ENCODE results near the gene SYAP1.
"Not testable (repeated sequence)": the region's sequence is repeated elsewhere in the genome, so short reads cannot be mapped to it uniquely, and the experiment has no call there.

Gene SYAP1

DNA sequence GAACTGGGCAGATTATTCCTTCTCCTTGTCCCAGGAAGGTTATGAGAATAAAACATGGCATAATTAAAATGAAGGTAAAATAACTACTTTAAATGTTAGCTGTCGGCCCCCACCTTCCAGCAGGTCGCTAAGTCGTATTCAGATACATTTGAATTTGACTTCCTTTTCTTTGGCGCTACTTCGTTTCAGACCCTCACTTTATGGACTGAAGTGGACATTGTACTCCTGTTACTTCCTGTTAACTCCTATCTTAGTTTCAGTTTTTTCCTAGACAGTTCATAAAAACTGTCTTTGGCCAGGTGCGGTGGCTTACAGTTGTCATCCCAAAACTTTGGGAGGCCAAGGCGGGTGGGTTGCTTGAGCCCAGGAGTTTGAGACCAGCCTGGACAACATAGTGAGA is 5.7 kb downstream of the SYAP1 start:
- peaks cover 9% of the 10 kb centered on the region for H3K4me1 ChIP-seq (ENCODE audit: control insufficient read depth, insufficient read depth, low read length)
- H3K9me3 ChIP-seq (ENCODE audit: control insufficient read depth in 2 of 2, low read length in 2 of 2): no peaks in the 10 kb centered on the region
- no peak overlapping the region for H3K9ac ChIP-seq (ENCODE audit: low read length in 2 of 2)
- no peaks in the 10 kb centered on the region for H3K27me3 ChIP-seq (ENCODE audit: control insufficient read depth in 1 of 2, insufficient read depth in 2 of 2, low read length in 2 of 2)
- H3K36me3 ChIP-seq (ENCODE audit: control insufficient read depth in 2 of 2, insufficient read depth in 2 of 2, low read length in 2 of 2): no peaks in the 10 kb centered on the region
- no peak overlapping the region for H3K4me3 ChIP-seq (ENCODE audit: low read length in 2 of 2)
- H3K27ac ChIP-seq (ENCODE audit: low read length): no peak overlapping the region

DNA sequence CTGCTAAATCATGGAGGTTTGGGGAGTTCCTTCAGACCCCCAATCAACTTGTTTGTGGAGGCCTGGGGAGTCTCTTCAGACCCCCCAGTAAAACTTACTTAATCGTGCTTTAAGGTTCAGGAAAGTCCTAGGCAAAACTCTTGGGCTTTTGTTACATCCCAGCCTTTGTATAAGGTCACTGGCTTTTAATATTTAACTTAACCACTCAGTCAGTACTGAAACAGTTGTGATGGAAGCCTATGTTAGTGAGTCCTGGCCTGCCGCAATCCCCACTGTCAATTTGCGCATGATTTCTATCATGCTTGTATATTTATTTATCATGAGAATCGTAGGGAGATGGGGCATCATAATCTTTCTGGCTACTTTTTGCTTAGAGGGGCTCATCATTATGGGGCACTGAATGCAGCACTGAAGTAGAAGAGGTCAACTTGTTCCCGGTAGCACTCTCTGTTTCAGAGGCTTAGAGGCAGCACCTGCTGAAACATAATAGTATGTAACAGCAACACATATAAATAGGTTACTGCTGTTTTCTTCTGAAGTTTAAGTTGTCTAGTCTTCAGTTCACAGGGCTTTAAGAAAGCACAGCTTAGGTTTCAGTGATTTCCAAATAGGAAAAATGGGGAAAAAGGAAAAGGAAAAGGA is 7.1 kb downstream of the SYAP1 start:
- H3K36me3 ChIP-seq (ENCODE audit: control insufficient read depth in 2 of 2, insufficient read depth in 2 of 2, low read length in 2 of 2); H3K27me3 ChIP-seq (ENCODE audit: control insufficient read depth in 1 of 2, insufficient read depth in 2 of 2, low read length in 2 of 2); H3K9me3 ChIP-seq (ENCODE audit: control insufficient read depth in 2 of 2, low read length in 2 of 2); H3K27ac ChIP-seq (ENCODE audit: low read length); H3K9ac ChIP-seq (ENCODE audit: low read length in 2 of 2); H3K4me1 ChIP-seq (ENCODE audit: control insufficient read depth, insufficient read depth, low read length); H3K4me3 ChIP-seq (ENCODE audit: low read length in 2 of 2): not testable (repeated sequence)

DNA sequence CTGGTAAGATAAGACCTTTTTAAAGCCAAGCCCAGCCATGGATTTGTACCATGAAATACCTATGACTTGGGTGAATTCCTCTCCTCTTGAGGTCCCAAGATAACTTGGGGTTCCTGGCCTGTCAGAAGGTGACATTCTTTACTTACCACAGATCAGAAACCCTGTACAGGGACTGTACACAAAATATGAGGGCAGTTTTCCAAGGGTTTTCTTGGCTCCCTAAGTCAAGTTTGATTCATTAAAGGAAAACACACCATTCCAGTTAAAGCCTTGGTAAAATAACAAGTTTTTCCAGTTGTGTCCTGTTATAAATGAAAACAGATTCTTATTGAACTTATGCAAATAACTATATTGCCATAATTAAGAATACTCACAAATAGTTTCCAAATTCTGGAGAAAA is 8.2 kb downstream of the SYAP1 start:
- Histone ChIP-seq H3K4me3 (ENCODE audit: low read length in 2 of 2) (no peak overlapping the region), H3K36me3 (ENCODE audit: control insufficient read depth in 2 of 2, insufficient read depth in 2 of 2, low read length in 2 of 2) (no peaks in the 10 kb centered on the region), H3K27me3 (ENCODE audit: control insufficient read depth in 1 of 2, insufficient read depth in 2 of 2, low read length in 2 of 2) (no peaks in the 10 kb centered on the region), H3K4me1 (ENCODE audit: control insufficient read depth, insufficient read depth, low read length) (peaks cover under 1% of the 10 kb centered on the region), H3K9me3 (ENCODE audit: control insufficient read depth in 2 of 2, low read length in 2 of 2) (no peaks in the 10 kb centered on the region), H3K9ac (ENCODE audit: low read length in 2 of 2) (no peak overlapping the region), H3K27ac (ENCODE audit: low read length) (no peak overlapping the region)

DNA sequence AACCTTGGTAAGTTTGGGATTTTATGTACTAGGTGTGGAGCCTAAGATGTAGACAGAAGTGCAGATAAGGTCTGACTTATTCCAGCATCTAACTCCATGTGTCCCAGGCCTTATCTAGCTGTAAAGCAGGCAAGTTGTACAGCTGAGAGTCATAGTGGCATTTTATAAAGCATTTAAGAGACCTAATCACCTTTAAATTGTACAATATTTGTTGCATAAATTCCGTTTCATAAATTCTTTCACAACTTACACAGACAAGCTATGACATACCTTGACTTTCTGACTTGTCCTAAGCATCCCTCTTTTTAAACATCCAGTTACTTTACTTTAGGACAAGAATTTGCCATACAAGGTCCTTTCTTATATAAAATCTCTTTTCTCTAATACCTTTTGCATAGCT is 11.0 kb downstream of the SYAP1 start:
- Histone ChIP-seq H3K9ac (ENCODE audit: low read length in 2 of 2) (no peak overlapping the region), H3K4me1 (ENCODE audit: control insufficient read depth, insufficient read depth, low read length) (no peaks in the 10 kb centered on the region), H3K27ac (ENCODE audit: low read length) (no peak overlapping the region), H3K4me3 (ENCODE audit: low read length in 2 of 2) (no peak overlapping the region), H3K9me3 (ENCODE audit: control insufficient read depth in 2 of 2, low read length in 2 of 2) (no peaks in the 10 kb centered on the region), H3K36me3 (ENCODE audit: control insufficient read depth in 2 of 2, insufficient read depth in 2 of 2, low read length in 2 of 2) (no peaks in the 10 kb centered on the region), H3K27me3 (ENCODE audit: control insufficient read depth in 1 of 2, insufficient read depth in 2 of 2, low read length in 2 of 2) (no peaks in the 10 kb centered on the region)

DNA sequence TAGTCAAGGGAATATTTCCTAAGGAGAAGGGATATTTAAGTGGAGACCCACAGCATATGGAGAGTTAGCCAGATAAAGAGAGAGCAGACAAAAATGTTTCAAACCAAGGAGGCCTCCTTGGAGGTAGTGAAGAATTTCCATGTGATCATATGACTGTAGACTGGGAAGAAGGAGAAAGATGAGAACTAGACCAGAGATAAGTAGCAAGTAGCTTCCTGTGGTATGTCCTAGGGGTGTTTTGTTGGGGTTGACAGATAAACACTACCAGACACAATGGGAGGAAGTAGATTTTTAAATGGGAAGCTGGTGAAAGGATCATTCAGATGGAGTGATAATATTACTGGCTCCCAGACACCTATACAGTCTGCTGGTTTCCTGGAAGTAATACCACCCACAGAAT is 13.6 kb downstream of the SYAP1 start:
- Histone ChIP-seq H3K9me3 (ENCODE audit: control insufficient read depth in 2 of 2, low read length in 2 of 2) (no peaks in the 10 kb centered on the region), H3K4me1 (ENCODE audit: control insufficient read depth, insufficient read depth, low read length) (no peaks in the 10 kb centered on the region), H3K4me3 (ENCODE audit: low read length in 2 of 2) (no peak overlapping the region), H3K36me3 (ENCODE audit: control insufficient read depth in 2 of 2, insufficient read depth in 2 of 2, low read length in 2 of 2) (peaks cover 10 to 16% of the 10 kb centered on the region in 2 donors), H3K27ac (ENCODE audit: low read length) (no peak overlapping the region), H3K27me3 (ENCODE audit: control insufficient read depth in 1 of 2, insufficient read depth in 2 of 2, low read length in 2 of 2) (no peaks in the 10 kb centered on the region), H3K9ac (ENCODE audit: low read length in 2 of 2) (no peak overlapping the region)

DNA sequence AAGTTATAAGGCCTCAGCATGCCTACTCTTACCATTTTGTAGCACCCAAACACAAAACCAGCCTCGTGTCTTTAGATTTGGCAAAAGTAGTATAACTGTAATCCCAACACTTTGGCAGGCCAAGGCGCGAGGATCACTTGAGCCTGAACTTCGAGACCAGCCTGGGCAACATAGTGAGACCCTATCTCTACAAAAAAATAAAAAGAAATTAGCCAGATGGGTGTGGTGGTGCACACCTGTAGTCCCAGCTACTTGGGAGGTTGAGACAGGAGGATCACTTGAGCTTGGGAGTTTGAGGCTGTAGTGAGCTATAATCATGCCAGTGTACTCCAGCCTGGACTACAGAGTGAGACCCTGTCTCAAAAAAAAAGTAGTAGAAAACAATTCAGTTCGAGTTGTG is 17.6 kb downstream of the SYAP1 start:
- H3K9me3 ChIP-seq (ENCODE audit: control insufficient read depth in 2 of 2, low read length in 2 of 2): no peaks in the 10 kb centered on the region
- H3K4me3 ChIP-seq (ENCODE audit: low read length in 2 of 2): no peak overlapping the region
- H3K27ac ChIP-seq (ENCODE audit: low read length): no peak overlapping the region
- H3K9ac ChIP-seq (ENCODE audit: low read length in 2 of 2): no peak overlapping the region
- H3K36me3 ChIP-seq (ENCODE audit: control insufficient read depth in 2 of 2, insufficient read depth in 2 of 2, low read length in 2 of 2): peaks cover 10 to 19% of the 10 kb centered on the region in 2 donors
- no peaks in the 10 kb centered on the region for H3K4me1 ChIP-seq (ENCODE audit: control insufficient read depth, insufficient read depth, low read length)
- no peaks in the 10 kb centered on the region for H3K27me3 ChIP-seq (ENCODE audit: control insufficient read depth in 1 of 2, insufficient read depth in 2 of 2, low read length in 2 of 2)

DNA sequence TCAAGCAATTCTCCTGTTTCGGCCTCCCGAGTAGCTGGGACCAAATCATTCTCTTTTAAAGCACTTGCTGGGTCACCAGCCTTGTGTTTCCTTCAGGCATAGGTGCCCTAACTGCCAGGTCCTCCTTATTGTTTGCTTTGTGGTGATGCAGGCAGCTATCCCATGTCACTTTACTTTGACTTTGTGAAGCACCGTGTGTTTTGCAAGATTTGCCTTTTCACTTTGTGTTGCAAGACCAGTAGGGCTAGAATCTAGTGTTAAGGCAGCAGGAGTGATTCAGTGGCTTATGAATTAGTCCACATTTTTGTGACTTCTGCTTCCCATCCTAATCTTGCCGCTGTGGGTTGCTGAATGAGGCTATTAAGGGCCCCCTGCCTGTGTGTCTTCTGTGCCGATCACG is 20.2 kb downstream of the SYAP1 start:
- no peak overlapping the region for H3K9ac ChIP-seq (ENCODE audit: low read length in 2 of 2)
- H3K4me1 ChIP-seq (ENCODE audit: control insufficient read depth, insufficient read depth, low read length): no peaks in the 10 kb centered on the region
- H3K36me3 ChIP-seq (ENCODE audit: control insufficient read depth in 2 of 2, insufficient read depth in 2 of 2, low read length in 2 of 2): peaks cover 15 to 28% of the 10 kb centered on the region in 2 donors
- H3K27me3 ChIP-seq (ENCODE audit: control insufficient read depth in 1 of 2, insufficient read depth in 2 of 2, low read length in 2 of 2): no peaks in the 10 kb centered on the region
- H3K27ac ChIP-seq (ENCODE audit: low read length): no peak overlapping the region
- H3K4me3 ChIP-seq (ENCODE audit: low read length in 2 of 2): no peak overlapping the region
- no peaks in the 10 kb centered on the region for H3K9me3 ChIP-seq (ENCODE audit: control insufficient read depth in 2 of 2, low read length in 2 of 2)

DNA sequence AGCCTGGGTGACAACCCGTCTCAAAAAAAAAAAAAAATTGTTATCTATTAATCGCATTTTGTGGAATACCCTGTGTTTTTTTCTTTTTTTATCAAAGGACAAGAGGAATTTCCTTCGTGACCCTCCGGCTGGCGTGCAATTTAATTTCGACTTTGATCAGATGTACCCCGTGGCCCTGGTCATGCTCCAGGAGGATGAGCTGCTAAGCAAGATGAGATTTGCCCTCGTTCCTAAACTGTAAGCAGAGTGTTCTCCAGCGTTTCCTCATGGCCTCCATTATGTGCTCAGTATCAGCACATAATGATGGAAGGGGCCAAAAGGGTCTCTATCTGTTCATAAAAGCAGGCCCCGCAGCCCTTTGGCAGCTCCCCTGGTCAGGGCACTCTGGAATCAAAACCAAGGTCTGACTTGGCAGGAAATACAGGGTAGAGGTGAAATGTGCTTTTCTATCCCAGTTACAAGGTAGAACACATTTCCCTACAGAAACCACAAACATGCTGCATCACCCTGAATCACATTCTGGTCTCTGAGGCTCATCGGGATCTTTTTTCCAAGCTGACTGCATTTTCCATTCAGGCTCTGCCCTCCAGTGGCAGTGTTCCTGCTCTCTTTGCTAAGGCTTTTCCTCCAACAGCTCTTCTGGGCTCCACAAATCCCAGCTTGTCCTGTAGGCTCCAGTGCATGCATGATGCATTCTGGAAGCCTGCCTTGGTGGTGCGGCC is 24.4 kb downstream of the SYAP1 start:
- no peak overlapping the region for H3K27ac ChIP-seq (ENCODE audit: low read length)
- H3K27me3 ChIP-seq (ENCODE audit: control insufficient read depth in 1 of 2, insufficient read depth in 2 of 2, low read length in 2 of 2): no peaks in the 10 kb centered on the region
- H3K36me3 ChIP-seq (ENCODE audit: control insufficient read depth in 2 of 2, insufficient read depth in 2 of 2, low read length in 2 of 2): peaks cover 13 to 31% of the 10 kb centered on the region in 2 donors
- no peaks in the 10 kb centered on the region for H3K4me1 ChIP-seq (ENCODE audit: control insufficient read depth, insufficient read depth, low read length)
- no peak overlapping the region for H3K9ac ChIP-seq (ENCODE audit: low read length in 2 of 2)
- no peaks in the 10 kb centered on the region for H3K9me3 ChIP-seq (ENCODE audit: control insufficient read depth in 2 of 2, low read length in 2 of 2)
- no peak overlapping the region for H3K4me3 ChIP-seq (ENCODE audit: low read length in 2 of 2)

DNA sequence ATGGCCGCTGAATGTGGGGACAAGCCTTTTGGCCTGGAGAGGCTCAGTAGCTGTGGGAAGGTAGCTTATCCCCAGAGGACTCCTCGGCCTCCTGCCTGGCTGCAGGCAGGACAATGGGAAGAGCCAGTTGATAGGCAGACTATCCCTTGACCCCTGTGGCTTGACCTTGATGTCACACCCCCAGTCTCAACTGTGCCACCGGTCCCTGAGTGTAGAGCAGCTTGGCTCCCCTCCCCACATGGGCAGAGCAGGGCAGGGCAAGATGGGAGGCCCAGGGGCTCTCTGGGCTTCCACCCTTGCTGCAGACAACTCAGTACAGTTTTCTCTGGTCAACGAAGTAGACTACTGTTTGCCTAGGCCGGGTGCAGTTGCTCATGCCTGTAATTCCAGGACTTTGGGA is 25.7 kb downstream of the SYAP1 start:
- H3K4me1 ChIP-seq (ENCODE audit: control insufficient read depth, insufficient read depth, low read length): no peaks in the 10 kb centered on the region
- H3K27me3 ChIP-seq (ENCODE audit: control insufficient read depth in 1 of 2, insufficient read depth in 2 of 2, low read length in 2 of 2): no peaks in the 10 kb centered on the region
- no peak overlapping the region for H3K9ac ChIP-seq (ENCODE audit: low read length in 2 of 2)
- no peaks in the 10 kb centered on the region for H3K9me3 ChIP-seq (ENCODE audit: control insufficient read depth in 2 of 2, low read length in 2 of 2)
- H3K36me3 ChIP-seq (ENCODE audit: control insufficient read depth in 2 of 2, insufficient read depth in 2 of 2, low read length in 2 of 2): peaks cover 13 to 38% of the 10 kb centered on the region in 2 donors
- H3K27ac ChIP-seq (ENCODE audit: low read length): no peak overlapping the region
- H3K4me3 ChIP-seq (ENCODE audit: low read length in 2 of 2): no peak overlapping the region

DNA sequence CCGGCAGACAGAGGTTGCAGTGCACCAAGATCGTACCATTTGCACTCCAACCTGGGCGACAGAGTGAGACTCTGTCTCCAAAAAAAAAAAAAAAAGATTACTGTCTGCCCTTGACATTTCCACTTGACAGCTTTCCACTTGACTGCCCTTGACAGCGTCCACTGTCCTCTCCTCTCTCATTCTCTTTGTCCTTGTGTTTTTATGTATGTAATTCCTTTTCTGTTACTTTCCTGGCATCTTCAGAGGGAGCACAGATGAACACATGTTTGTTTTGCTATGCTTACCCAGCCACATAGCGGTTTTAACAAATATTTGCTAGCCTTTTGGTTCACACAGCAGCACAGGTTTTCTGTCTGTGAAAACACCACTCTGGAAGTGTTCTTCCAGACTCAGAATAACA is 26.2 kb downstream of the SYAP1 start:
- no peak overlapping the region for H3K27ac ChIP-seq (ENCODE audit: low read length)
- H3K27me3 ChIP-seq (ENCODE audit: control insufficient read depth in 1 of 2, insufficient read depth in 2 of 2, low read length in 2 of 2): no peaks in the 10 kb centered on the region
- no peaks in the 10 kb centered on the region for H3K4me1 ChIP-seq (ENCODE audit: control insufficient read depth, insufficient read depth, low read length)
- no peak overlapping the region for H3K4me3 ChIP-seq (ENCODE audit: low read length in 2 of 2)
- no peak overlapping the region for H3K9ac ChIP-seq (ENCODE audit: low read length in 2 of 2)
- peaks cover 18 to 41% of the 10 kb centered on the region in 2 donors for H3K36me3 ChIP-seq (ENCODE audit: control insufficient read depth in 2 of 2, insufficient read depth in 2 of 2, low read length in 2 of 2)
- H3K9me3 ChIP-seq (ENCODE audit: control insufficient read depth in 2 of 2, low read length in 2 of 2): no peaks in the 10 kb centered on the region

DNA sequence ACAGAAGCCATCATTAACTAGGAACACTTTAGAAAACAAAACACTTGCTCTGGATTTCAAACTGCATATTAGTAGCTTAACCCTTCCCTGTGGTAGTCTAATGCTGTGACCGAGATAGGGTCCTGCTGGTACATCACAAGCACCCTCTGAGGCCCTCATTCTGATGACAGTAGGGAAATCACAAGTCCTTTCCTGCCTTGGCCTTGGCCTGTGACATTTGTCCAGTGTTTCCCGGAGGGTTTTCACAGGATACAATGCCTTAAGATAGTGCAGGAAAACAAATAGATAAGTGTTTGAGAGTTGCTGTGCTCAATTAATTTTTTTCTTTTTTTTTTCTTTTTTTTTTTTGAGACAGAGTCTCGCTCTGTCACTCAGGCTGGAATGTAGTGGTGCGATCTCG is 29.0 kb downstream of the SYAP1 start:
- no peaks in the 10 kb centered on the region for H3K9me3 ChIP-seq (ENCODE audit: control insufficient read depth in 2 of 2, low read length in 2 of 2)
- H3K36me3 ChIP-seq (ENCODE audit: control insufficient read depth in 2 of 2, insufficient read depth in 2 of 2, low read length in 2 of 2): peaks cover 18 to 43% of the 10 kb centered on the region in 2 donors
- H3K27ac ChIP-seq (ENCODE audit: low read length): no peak overlapping the region
- H3K4me1 ChIP-seq (ENCODE audit: control insufficient read depth, insufficient read depth, low read length): no peaks in the 10 kb centered on the region
- no peak overlapping the region for H3K9ac ChIP-seq (ENCODE audit: low read length in 2 of 2)
- no peak overlapping the region for H3K4me3 ChIP-seq (ENCODE audit: low read length in 2 of 2)
- no peaks in the 10 kb centered on the region for H3K27me3 ChIP-seq (ENCODE audit: control insufficient read depth in 1 of 2, insufficient read depth in 2 of 2, low read length in 2 of 2)

All from stomach smooth muscle (tissue), 2 donors.